Hematopoietic multipotent progenitor cell treated with erythropoietin and hydrocortisone succinate and interleukin-3 and kit ligand, for 8 days (in vitro differentiated cells): Measurements from ENCODE around the gene SH3PXD2A.
"Not testable (repeated sequence)": the region's sequence is repeated elsewhere in the genome, so short reads cannot be mapped to it uniquely, and the experiment has no call there.

ENCODE experiments used
- DNase-seq: peaks from one replicate; pipeline ENCODE4 v3.0.0-alpha.2; 2015

Gene SH3PXD2A

GRCh38 chr10:103616705-103617601 is 238.4 kb downstream of the SH3PXD2A start:
- no peak for DNase-seq

- DNase-seq = no peak
Observed at GRCh38 chr10:103614306-103615158, 240.8 kb downstream of the SH3PXD2A start.

GRCh38 chr10:103613616-103614015 is 241.8 kb downstream of the SH3PXD2A start:
- DNase-seq = no peak

- peak; percentile 25 for DNase-seq
Observed at GRCh38 chr10:103612462-103613365, 242.7 kb downstream of the SH3PXD2A start.

- no peak for DNase-seq
Observed at GRCh38 chr10:103610921-103611511, 244.4 kb downstream of the SH3PXD2A start.

- no peak for DNase-seq
Observed at GRCh38 chr10:103610083-103610472, 245.3 kb downstream of the SH3PXD2A start.

GRCh38 chr10:103609231-103610082 is 245.9 kb downstream of the SH3PXD2A start:
- no peak for DNase-seq

- DNase-seq = not testable (repeated sequence)
Observed at GRCh38 chr10:103608056-103608455, 247.3 kb downstream of the SH3PXD2A start.

- DNase-seq = not testable (repeated sequence)
Observed at GRCh38 chr10:103607051-103607450, 248.3 kb downstream of the SH3PXD2A start.

- not testable (repeated sequence) for DNase-seq
Observed at GRCh38 chr10:103606097-103606438, 249.3 kb downstream of the SH3PXD2A start.

GRCh38 chr10:103605359-103606096 is 249.8 kb downstream of the SH3PXD2A start:
- DNase-seq = peak; percentile 74

- no peak for DNase-seq
Observed at GRCh38 chr10:103603382-103603781, 252.0 kb downstream of the SH3PXD2A start.

- no peak for DNase-seq
Observed at GRCh38 chr10:103602852-103603155, 252.6 kb downstream of the SH3PXD2A start.

- no peak for DNase-seq
Observed at GRCh38 chr10:103602028-103602851, 253.1 kb downstream of the SH3PXD2A start.

- DNase-seq = no peak
Observed at GRCh38 chr10:103600956-103601569, 254.3 kb downstream of the SH3PXD2A start.

GRCh38 chr10:103600325-103600724 is 255.1 kb downstream of the SH3PXD2A start:
- DNase-seq = no peak

GRCh38 chr10:103599907-103600306 is 255.5 kb downstream of the SH3PXD2A start:
- no peak for DNase-seq

GRCh38 chr10:103599211-103599610 is 256.2 kb downstream of the SH3PXD2A start:
- DNase-seq = no peak

- DNase-seq = peak; percentile 72
Observed at GRCh38 chr10:103598654-103599115, 256.7 kb downstream of the SH3PXD2A start.
